Ecto neural progenitor cell (in vitro differentiated cells): ENCODE results near the gene PCK2.

Experiments used
- DNase-seq: peaks from one replicate; pipeline ENCODE4 v3.0.0-alpha.2; 2018; ENCODE audit warnings: low spot score

Gene PCK2

GRCh38 chr14:24116128-24116814, 22.2 kb downstream of the PCK2 start:
- DNase-seq: no peak

- no peak for DNase-seq
Observed at GRCh38 chr14:24117179-24117578, 23.1 kb downstream of the PCK2 start.

GRCh38 chr14:24119691-24120090, 25.6 kb downstream of the PCK2 start:
- no peak for DNase-seq

- DNase-seq: no peak
Observed at GRCh38 chr14:24121210-24121609, 27.1 kb downstream of the PCK2 start.

- DNase-seq: no peak
Observed at GRCh38 chr14:24122416-24122815, 28.3 kb downstream of the PCK2 start.

- no peak for DNase-seq
Observed at GRCh38 chr14:24122898-24123297, 28.8 kb downstream of the PCK2 start.

GRCh38 chr14:24123424-24124417, 29.6 kb downstream of the PCK2 start:
- no peak for DNase-seq

- DNase-seq: no peak
Observed at GRCh38 chr14:24126939-24127338, 32.8 kb downstream of the PCK2 start.

- no peak for DNase-seq
Observed at GRCh38 chr14:24127673-24128072, 33.6 kb downstream of the PCK2 start.

- no peak for DNase-seq
Observed at GRCh38 chr14:24129410-24129998, 35.4 kb downstream of the PCK2 start.

GRCh38 chr14:24130380-24130716, 36.2 kb downstream of the PCK2 start, which contains the start of gene FITM1:
TSS of gene FITM1 (plus strand) at chr14:24130659. CDS start at chr14:24131564, 905 bp downstream.
- DNase-seq: no peak

GRCh38 chr14:24130717-24131548, 36.8 kb downstream of the PCK2 start:
- no peak for DNase-seq

- no peak for DNase-seq
Observed at GRCh38 chr14:24131549-24131966, 37.4 kb downstream of the PCK2 start.

GRCh38 chr14:24132061-24132685, 38.1 kb downstream of the PCK2 start:
- DNase-seq: no peak

GRCh38 chr14:24132976-24133375, 38.9 kb downstream of the PCK2 start:
- DNase-seq: no peak

GRCh38 chr14:24133735-24134134, 39.6 kb downstream of the PCK2 start:
- DNase-seq: no peak

GRCh38 chr14:24135584-24135833, 41.4 kb downstream of the PCK2 start:
- DNase-seq: no peak

- DNase-seq: peak; percentile 93
Observed at GRCh38 chr14:24135834-24136683, 41.9 kb downstream of the PCK2 start, which contains the start of gene PSME1. TSS of gene PSME1 (plus strand) at chr14:24136194. CDS start at chr14:24136263, 69 bp downstream.

- no peak for DNase-seq
Observed at GRCh38 chr14:24136684-24137528, 42.8 kb downstream of the PCK2 start.
